Measurements from ENCODE around the gene RTP5.
"Not testable (repeated sequence)": the region's sequence is repeated elsewhere in the genome, so short reads cannot be mapped to it uniquely, and the experiment has no call there.

The RTP5 gene

DNA sequence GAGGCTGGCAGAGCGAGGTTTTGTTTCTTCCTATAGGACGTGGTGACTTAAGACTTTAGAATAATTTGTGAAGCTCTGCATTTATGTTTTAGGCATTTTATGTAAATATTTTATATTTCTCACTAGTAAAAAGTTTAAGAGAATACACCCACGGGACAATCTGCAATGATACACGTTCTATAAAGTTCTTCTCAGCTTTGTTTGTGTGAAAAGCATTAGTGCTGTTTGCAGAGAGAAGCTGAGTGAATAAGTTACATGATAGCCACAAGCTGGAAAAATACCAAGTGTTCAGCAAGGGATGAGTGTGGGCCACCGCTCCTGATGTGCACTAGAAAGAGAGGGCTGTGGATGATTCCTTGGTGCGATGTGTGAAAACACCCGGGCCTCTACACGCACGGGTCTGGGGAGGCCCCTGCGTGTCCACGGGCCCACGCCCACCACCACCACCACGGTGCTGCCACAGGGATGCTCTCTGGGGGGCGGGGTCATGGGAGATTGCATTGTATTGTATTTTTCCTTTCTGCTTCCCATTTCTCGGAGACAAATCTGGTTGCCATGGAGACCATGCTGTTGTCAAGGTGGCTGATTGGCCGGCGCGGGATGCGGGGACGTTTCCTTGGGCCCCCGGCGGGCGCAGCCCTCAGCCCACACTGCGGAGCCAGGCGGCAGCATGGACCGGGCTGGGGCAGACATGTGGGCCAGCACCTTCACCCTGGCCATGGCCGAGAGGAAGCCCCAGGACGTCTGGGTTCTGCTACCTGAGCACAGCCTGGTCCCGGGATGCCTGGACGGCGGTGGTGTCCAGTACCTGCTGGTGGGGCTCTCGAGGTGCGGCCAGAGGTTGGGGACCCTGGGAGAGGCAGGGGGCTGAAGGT, at the start of gene RTP5:
RTP5 (plus strand) TSS at position 643 of the 875 bp plus-strand sequence; CDS start at position 671, 28 bp downstream.
- H3K4me1 ChIP-seq (ENCODE audit: control insufficient read depth, insufficient read depth, low read length, unreplicated experiment) = no peaks in the 10 kb centered on the region
- H3K27me3 ChIP-seq (ENCODE audit: insufficient read depth, low read length) = peaks cover 38% of the 10 kb centered on the region

GRCh38 chr2:241819947-241820624, 49.4 kb upstream of the RTP5 start:
- H2AFZ ChIP-seq (ENCODE audit: low read length, unreplicated experiment); H3K36me3 ChIP-seq (ENCODE audit: insufficient read depth, low read length); H3K79me2 ChIP-seq (ENCODE audit: control insufficient read depth, insufficient read depth, low read length, unreplicated experiment); H3K4me1 ChIP-seq (ENCODE audit: control insufficient read depth, insufficient read depth, low read length, unreplicated experiment); H3K27ac ChIP-seq (ENCODE audit: low read depth, low read length); H3K27me3 ChIP-seq (ENCODE audit: insufficient read depth, low read length); H3K4me3 ChIP-seq (ENCODE audit: low read depth, low read length): not testable (repeated sequence)

More for the DNA sequence above, at the start of gene RTP5:
- H3K27ac ChIP-seq (ENCODE audit: low read depth, low read length) = no peak within 1 kb of the TSS
- no peak within 1 kb of the TSS for H2AFZ ChIP-seq (ENCODE audit: low read length, unreplicated experiment)
- H3K79me2 ChIP-seq (ENCODE audit: control insufficient read depth, insufficient read depth, low read length, unreplicated experiment) = no peaks in the 10 kb centered on the region
- H3K4me3 ChIP-seq (ENCODE audit: low read depth, low read length) = no peak within 1 kb of the TSS
- H3K36me3 ChIP-seq (ENCODE audit: insufficient read depth, low read length) = no peaks in the 10 kb centered on the region

GRCh38 chr2:241820625-241821384, 48.7 kb upstream of the RTP5 start:
- Histone ChIP-seq H3K4me1 (ENCODE audit: control insufficient read depth, insufficient read depth, low read length, unreplicated experiment) (no peaks in the 10 kb centered on the region), H3K27ac (ENCODE audit: low read depth, low read length) (no peak overlapping the region), H3K4me3 (ENCODE audit: low read depth, low read length) (no peak overlapping the region), H3K79me2 (ENCODE audit: control insufficient read depth, insufficient read depth, low read length, unreplicated experiment) (no peaks in the 10 kb centered on the region), H2AFZ (ENCODE audit: low read length, unreplicated experiment) (no peak overlapping the region), H3K27me3 (ENCODE audit: insufficient read depth, low read length) (peaks cover 2% of the 10 kb centered on the region; the same call in 1 of the 2 replicates), H3K36me3 (ENCODE audit: insufficient read depth, low read length) (no peaks in the 10 kb centered on the region)

- Histone ChIP-seq H3K27ac (ENCODE audit: low read depth, low read length) (no peak overlapping the region), H2AFZ (ENCODE audit: low read length, unreplicated experiment) (no peak overlapping the region), H3K36me3 (ENCODE audit: insufficient read depth, low read length) (no peaks in the 10 kb centered on the region), H3K4me3 (ENCODE audit: low read depth, low read length) (no peak overlapping the region), H3K4me1 (ENCODE audit: control insufficient read depth, insufficient read depth, low read length, unreplicated experiment) (no peaks in the 10 kb centered on the region), H3K79me2 (ENCODE audit: control insufficient read depth, insufficient read depth, low read length, unreplicated experiment) (no peaks in the 10 kb centered on the region), H3K27me3 (ENCODE audit: insufficient read depth, low read length) (peaks cover 6% of the 10 kb centered on the region; the same call in 1 of the 2 replicates)
Measured at GRCh38 chr2:241821460-241822263, 47.9 kb upstream of the RTP5 start.

DNA sequence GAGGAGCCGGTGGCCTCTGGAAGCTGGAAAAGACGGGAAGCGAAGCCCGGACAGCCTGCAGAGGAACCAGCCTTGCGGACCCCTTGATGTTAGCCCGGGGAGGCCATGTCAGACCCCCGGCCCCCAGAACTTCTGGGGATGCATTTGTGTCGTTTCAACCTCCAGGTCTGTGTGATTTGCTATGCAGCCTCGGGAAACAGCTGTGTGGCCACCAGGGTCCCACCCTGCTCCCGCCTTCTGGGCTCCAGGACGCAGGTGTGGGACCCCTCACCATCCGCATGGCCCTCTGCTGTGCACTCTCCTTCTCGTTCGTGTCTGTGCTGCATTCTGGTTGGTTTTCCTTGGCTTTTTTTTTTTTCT, 47.3 kb upstream of the RTP5 start:
- H3K79me2 ChIP-seq (ENCODE audit: control insufficient read depth, insufficient read depth, low read length, unreplicated experiment) = no peaks in the 10 kb centered on the region
- no peak overlapping the region for H3K4me3 ChIP-seq (ENCODE audit: low read depth, low read length)
- H2AFZ ChIP-seq (ENCODE audit: low read length, unreplicated experiment) = no peak overlapping the region
- H3K27me3 ChIP-seq (ENCODE audit: insufficient read depth, low read length) = peaks cover 6% of the 10 kb centered on the region; the same call in 1 of the 2 replicates
- no peaks in the 10 kb centered on the region for H3K36me3 ChIP-seq (ENCODE audit: insufficient read depth, low read length)
- H3K4me1 ChIP-seq (ENCODE audit: control insufficient read depth, insufficient read depth, low read length, unreplicated experiment) = no peaks in the 10 kb centered on the region
- no peak overlapping the region for H3K27ac ChIP-seq (ENCODE audit: low read depth, low read length)

- H3K4me3 ChIP-seq (ENCODE audit: low read depth, low read length); H3K27ac ChIP-seq (ENCODE audit: low read depth, low read length); H2AFZ ChIP-seq (ENCODE audit: low read length, unreplicated experiment); H3K36me3 ChIP-seq (ENCODE audit: insufficient read depth, low read length); H3K79me2 ChIP-seq (ENCODE audit: control insufficient read depth, insufficient read depth, low read length, unreplicated experiment); H3K27me3 ChIP-seq (ENCODE audit: insufficient read depth, low read length); H3K4me1 ChIP-seq (ENCODE audit: control insufficient read depth, insufficient read depth, low read length, unreplicated experiment): not testable (repeated sequence)
Measured at GRCh38 chr2:241823531-241824437, 45.7 kb upstream of the RTP5 start.

GRCh38 chr2:241827394-241827793, 42.1 kb upstream of the RTP5 start:
- no peaks in the 10 kb centered on the region for H3K79me2 ChIP-seq (ENCODE audit: control insufficient read depth, insufficient read depth, low read length, unreplicated experiment)
- H2AFZ ChIP-seq (ENCODE audit: low read length, unreplicated experiment) = no peak overlapping the region
- H3K27ac ChIP-seq (ENCODE audit: low read depth, low read length) = no peak overlapping the region
- no peak overlapping the region for H3K4me3 ChIP-seq (ENCODE audit: low read depth, low read length)
- H3K27me3 ChIP-seq (ENCODE audit: insufficient read depth, low read length) = peaks cover 10% of the 10 kb centered on the region; the same call in 1 of the 2 replicates
- H3K4me1 ChIP-seq (ENCODE audit: control insufficient read depth, insufficient read depth, low read length, unreplicated experiment) = no peaks in the 10 kb centered on the region
- no peaks in the 10 kb centered on the region for H3K36me3 ChIP-seq (ENCODE audit: insufficient read depth, low read length)

- Histone ChIP-seq H3K4me1 (ENCODE audit: control insufficient read depth, insufficient read depth, low read length, unreplicated experiment) (peaks cover 6% of the 10 kb centered on the region), H3K27me3 (ENCODE audit: insufficient read depth, low read length) (peaks cover 30% of the 10 kb centered on the region), H3K79me2 (ENCODE audit: control insufficient read depth, insufficient read depth, low read length, unreplicated experiment) (no peaks in the 10 kb centered on the region), H3K36me3 (ENCODE audit: insufficient read depth, low read length) (no peaks in the 10 kb centered on the region), H2AFZ (ENCODE audit: low read length, unreplicated experiment) (no peak overlapping the region), H3K4me3 (ENCODE audit: low read depth, low read length) (no peak overlapping the region), H3K27ac (ENCODE audit: low read depth, low read length) (peak overlapping the region; percentile 57)
Measured at GRCh38 chr2:241833101-241833663, 36.3 kb upstream of the RTP5 start.

DNA sequence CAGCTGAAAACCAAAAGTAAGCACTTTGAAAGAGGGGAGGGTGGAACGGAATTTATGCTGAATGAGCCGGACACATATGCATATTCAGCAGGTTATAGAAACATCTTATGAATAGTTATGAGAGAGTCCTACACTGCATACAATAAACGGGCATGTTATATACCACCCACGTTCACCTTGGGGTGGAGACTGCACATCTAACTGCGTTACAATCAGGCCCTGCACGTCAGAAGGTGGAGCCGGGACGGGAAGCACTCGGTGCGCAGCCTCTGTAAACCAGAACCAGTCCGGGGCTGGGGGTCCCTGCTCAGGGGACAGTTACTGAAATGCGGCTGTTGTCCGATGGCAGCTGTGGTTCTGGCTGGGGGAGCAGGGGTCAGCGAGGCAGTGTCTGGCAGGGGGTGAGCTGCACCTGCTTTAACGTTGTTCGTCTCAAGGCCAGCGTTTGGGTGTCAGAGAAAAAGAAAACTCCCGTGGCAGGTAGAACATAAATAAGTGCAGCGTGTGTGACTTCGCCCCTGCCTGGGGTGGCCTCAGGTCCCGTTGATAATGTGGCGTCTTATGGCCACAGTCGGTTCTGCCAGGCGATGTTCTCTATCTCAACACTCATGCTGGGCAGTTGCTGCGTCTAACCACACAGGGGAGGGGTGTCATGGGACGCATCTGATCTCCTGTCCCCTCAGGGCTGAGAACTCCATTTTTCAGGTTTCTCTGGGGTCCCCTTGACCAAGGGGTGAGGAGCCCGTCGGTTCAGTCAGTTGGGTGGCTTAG, 35.6 kb upstream of the RTP5 start:
- H3K27ac ChIP-seq (ENCODE audit: low read depth, low read length) = peak overlapping the region; percentile 57
- not testable (repeated sequence) for H2AFZ ChIP-seq (ENCODE audit: low read length, unreplicated experiment); H3K79me2 ChIP-seq (ENCODE audit: control insufficient read depth, insufficient read depth, low read length, unreplicated experiment); H3K36me3 ChIP-seq (ENCODE audit: insufficient read depth, low read length); H3K4me3 ChIP-seq (ENCODE audit: low read depth, low read length); H3K4me1 ChIP-seq (ENCODE audit: control insufficient read depth, insufficient read depth, low read length, unreplicated experiment)
- H3K27me3 ChIP-seq (ENCODE audit: insufficient read depth, low read length) = peaks cover 37% of the 10 kb centered on the region
